ENCODE data around the gene SLC25A13. TPM values are rescaled to one million over a fixed set of nuclear protein-coding genes. Genes with fewer than 3 reads are reported as not detected.

Gene SLC25A13
- total and polyA plus RNA-seq, 3 donors from 2014 or later: 13.2 to 49.1 (median 35.4) TPM

DNA sequence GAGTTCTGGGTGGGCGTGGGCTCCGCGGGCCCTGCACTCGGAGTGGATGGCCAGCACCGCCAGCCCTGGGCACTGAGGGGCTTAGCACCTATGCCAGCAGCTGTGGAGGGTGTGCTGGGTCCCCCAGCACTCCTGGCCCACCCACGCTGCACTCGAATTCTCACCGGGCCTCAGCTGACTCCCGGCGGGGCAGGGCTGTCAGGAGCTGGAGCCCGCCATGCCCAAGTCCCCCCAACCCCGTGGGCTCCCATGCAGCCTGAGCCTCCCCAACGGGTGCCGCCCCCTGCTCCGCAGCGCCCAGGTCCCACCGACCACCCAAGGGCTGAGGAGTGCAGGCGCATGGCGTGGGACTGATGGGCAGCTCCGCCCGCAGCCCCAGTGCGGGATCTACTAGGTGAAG, 93.1 kb downstream of the SLC25A13 start:
- TF ChIP-seq, protein P1, sequence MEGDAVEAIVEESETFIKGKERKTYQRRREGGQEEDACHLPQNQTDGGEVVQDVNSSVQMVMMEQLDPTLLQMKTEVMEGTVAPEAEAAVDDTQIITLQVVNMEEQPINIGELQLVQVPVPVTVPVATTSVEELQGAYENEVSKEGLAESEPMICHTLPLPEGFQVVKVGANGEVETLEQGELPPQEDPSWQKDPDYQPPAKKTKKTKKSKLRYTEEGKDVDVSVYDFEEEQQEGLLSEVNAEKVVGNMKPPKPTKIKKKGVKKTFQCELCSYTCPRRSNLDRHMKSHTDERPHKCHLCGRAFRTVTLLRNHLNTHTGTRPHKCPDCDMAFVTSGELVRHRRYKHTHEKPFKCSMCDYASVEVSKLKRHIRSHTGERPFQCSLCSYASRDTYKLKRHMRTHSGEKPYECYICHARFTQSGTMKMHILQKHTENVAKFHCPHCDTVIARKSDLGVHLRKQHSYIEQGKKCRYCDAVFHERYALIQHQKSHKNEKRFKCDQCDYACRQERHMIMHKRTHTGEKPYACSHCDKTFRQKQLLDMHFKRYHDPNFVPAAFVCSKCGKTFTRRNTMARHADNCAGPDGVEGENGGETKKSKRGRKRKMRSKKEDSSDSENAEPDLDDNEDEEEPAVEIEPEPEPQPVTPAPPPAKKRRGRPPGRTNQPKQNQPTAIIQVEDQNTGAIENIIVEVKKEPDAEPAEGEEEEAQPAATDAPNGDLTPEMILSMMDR (IDR thresholded peaks at IDR 0.05): no peak
- TF ChIP-seq POLR2A (IDR thresholded peaks at IDR 0.05): no peak
- H3K27ac ChIP-seq: no peak overlapping the region
- DNase-seq: no peak
- H3K4me1 ChIP-seq: peaks cover 4% of the 10 kb centered on the region
- no peaks in the 10 kb centered on the region for H3K9me3 ChIP-seq
- 90% methylated on average over 12 of the region's 22 CpGs; no CpG with 5 or more reads in 1 of the 2 donors for WGBS, 2 donors
- no peaks in the 10 kb centered on the region for H3K36me3 ChIP-seq (ENCODE audit: low read depth, missing control alignments)
- no peaks in the 10 kb centered on the region for H3K27me3 ChIP-seq
- intact Hi-C loops (cut with DNase I; ENCODE audit: low total_unique reads): no loop called here
- no peak overlapping the region for H3K4me3 ChIP-seq

DNA sequence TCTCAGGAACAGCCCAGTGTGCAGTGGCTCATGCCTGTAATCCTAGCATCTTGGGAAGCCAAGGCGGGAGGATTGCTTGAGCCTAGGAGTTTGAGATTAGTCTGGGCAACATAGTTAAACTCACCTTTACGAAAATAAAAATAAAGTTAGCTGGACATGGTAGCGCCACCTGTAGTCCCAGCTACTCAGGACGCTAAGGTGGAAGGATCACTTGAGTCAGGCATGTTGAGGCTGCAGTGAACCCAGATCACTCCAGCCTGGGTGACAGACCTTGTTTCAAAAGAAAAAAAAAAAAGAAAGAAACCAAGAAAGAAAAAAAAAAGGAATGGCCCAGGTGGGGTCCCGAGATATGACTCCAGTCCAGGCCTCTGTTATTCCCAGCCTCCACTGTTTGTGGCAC, 96.6 kb downstream of the SLC25A13 start:
- 90 to 95% methylated on average over 5 of the region's 5 CpGs for WGBS, 2 donors
- no peak overlapping the region for H3K4me3 ChIP-seq
- no peaks in the 10 kb centered on the region for H3K36me3 ChIP-seq (ENCODE audit: low read depth, missing control alignments)
- DNase-seq: no peak
- H3K27ac ChIP-seq: no peak overlapping the region
- intact Hi-C loops (cut with DNase I; ENCODE audit: low total_unique reads): no loop called here
- no peaks in the 10 kb centered on the region for H3K9me3 ChIP-seq
- no peak for TF ChIP-seq POLR2A (IDR thresholded peaks at IDR 0.05)
- TF ChIP-seq, protein P1 (IDR thresholded peaks at IDR 0.05): no peak
- H3K4me1 ChIP-seq: no peaks in the 10 kb centered on the region
- H3K27me3 ChIP-seq: no peaks in the 10 kb centered on the region

DNA sequence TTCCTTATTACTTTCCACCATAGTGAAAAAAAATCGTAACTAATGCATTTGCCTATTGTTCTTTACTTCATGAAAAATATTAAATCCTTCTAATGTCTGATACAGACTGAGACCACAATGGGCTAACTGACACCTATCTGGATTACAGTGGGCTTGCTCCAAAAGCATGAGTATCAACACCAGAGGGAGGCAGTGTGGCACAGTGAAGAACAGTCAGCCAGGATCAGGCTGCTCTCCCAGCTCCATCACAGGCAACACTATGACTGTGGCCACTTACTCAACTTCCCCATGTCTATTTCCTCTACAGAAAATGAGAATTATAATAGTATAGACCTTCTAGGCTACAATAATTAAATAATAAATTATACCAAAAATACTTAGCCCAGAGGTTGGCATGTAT, 97.2 kb downstream of the SLC25A13 start:
- intact Hi-C loops (cut with DNase I; ENCODE audit: low total_unique reads): no loop called here
- H3K4me1 ChIP-seq: no peaks in the 10 kb centered on the region
- H3K27me3 ChIP-seq: no peaks in the 10 kb centered on the region
- no peak overlapping the region for H3K27ac ChIP-seq
- H3K36me3 ChIP-seq (ENCODE audit: low read depth, missing control alignments): no peaks in the 10 kb centered on the region
- H3K4me3 ChIP-seq: no peak overlapping the region
- no peak for DNase-seq
- TF ChIP-seq POLR2A (IDR thresholded peaks at IDR 0.05): no peak
- TF ChIP-seq, protein P1 (IDR thresholded peaks at IDR 0.05): no peak
- 92 to 100% methylated on average over 1 of the region's 1 CpG for WGBS, 2 donors
- H3K9me3 ChIP-seq: no peaks in the 10 kb centered on the region

DNA sequence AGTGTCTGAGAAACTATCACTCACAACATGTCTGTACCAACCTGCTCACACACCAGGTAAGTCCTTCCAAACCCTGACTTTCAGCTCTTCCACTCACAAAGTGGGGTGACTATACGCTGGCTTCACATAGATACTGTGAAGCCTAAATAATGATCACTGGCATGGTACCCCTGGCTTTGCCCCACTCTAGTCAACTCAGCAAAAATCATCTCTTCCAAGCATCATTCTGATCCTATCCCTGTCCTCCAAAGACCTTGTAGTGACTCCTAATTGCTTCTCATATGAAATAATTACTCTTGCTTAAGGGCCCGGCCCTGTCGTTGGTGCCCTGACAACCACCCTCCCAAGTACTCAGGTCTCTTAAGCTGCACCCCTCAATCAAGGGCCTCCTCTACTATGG, 97.8 kb downstream of the SLC25A13 start:
- intact Hi-C loops (cut with DNase I; ENCODE audit: low total_unique reads): no loop called here
- Histone ChIP-seq H3K9me3 (no peaks in the 10 kb centered on the region), H3K27me3 (no peaks in the 10 kb centered on the region), H3K27ac (no peak overlapping the region), H3K36me3 (ENCODE audit: low read depth, missing control alignments) (no peaks in the 10 kb centered on the region), H3K4me1 (no peaks in the 10 kb centered on the region), H3K4me3 (no peak overlapping the region)
- DNase-seq: no peak
- 79 to 87% methylated on average over 3 of the region's 3 CpGs for WGBS, 2 donors
- TF ChIP-seq, protein P1 (IDR thresholded peaks at IDR 0.05): no peak
- no peak for TF ChIP-seq POLR2A (IDR thresholded peaks at IDR 0.05)

DNA sequence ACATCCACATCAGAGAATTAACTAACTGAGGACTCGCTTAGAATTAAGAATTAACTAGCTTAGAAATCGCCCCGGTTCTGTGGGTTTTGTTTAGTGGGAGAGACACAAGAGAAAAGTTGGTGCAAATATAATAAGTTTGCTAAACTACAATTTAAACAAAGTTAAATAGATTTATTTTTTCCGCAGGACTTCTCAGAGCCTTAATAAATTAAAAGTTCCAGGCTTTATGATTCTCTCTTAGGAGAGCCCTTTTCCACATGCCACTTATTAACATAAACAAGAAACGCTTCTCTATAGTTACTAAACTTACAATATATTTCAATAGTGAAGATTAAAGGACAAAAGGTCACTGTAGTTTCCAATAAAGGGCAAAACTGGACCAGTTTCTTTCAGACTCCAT, 100.0 kb downstream of the SLC25A13 start:
- no peak for DNase-seq
- Histone ChIP-seq H3K27me3 (no peaks in the 10 kb centered on the region), H3K4me3 (no peak overlapping the region), H3K9me3 (no peaks in the 10 kb centered on the region), H3K27ac (no peak overlapping the region), H3K4me1 (no peaks in the 10 kb centered on the region), H3K36me3 (ENCODE audit: low read depth, missing control alignments) (no peaks in the 10 kb centered on the region)
- 92 to 93% methylated on average over 5 of the region's 5 CpGs for WGBS, 2 donors
- TF ChIP-seq POLR2A (IDR thresholded peaks at IDR 0.05): no peak
- TF ChIP-seq, protein P1 (IDR thresholded peaks at IDR 0.05): no peak
- intact Hi-C loops (cut with DNase I; ENCODE audit: low total_unique reads): no loop called here

All from testis (tissue), 3 donors.